K562 (cell line): ENCODE data around the gene PLCL2. TPM values are rescaled to one million over a fixed set of nuclear protein-coding genes. Genes with fewer than 3 reads are reported as not detected.

Source experiments
- ATAC-seq: fragments of 200-7000 bp; cut with Tn5 transposase; 3 replicates; pipeline ENCODE4 v1.9.1; 2020; ENCODE audit warnings: moderate library complexity
- BruUV-seq: library from RNA; stranded (reverse); fragments of 400-500 nt; replicated peaks from 2 replicates; lab custom pipeline; 2021; lab: Mats Ljungman, UMichigan
- CTCF ChIA-PET: fragments of 300-600 bp; formaldehyde crosslinking; extraction: SDS; loops from one replicate; lab custom pipeline; 2021; ENCODE audit warnings: low intra/inter-chr PET ratio; lab: Yijun Ruan, JAX
- POLR2A ChIA-PET: fragments of 300-600, 350-650 bp; sonication (Branson Sonifier 250); formaldehyde crosslinking; extraction: SDS; loops from one replicate; lab custom pipeline; 2021; ENCODE audit warnings: antibody characterized with exemption, inconsistent platforms; lab: Yijun Ruan, JAX
- DNase-seq, 4 experiments: peaks; one replicate each; pipeline versions ENCODE4 v3.0.0 to v3.0.0-alpha.2; 2011 to 2018; ENCODE audit warnings: low spot score in 3 of 4, mixed read lengths in 3 of 4; ENCODE audit errors: extremely low read depth in 1 of 4
- FAIRE-seq: peaks from 2 replicates; lab custom pipeline; 2011; peaks lifted over from hg19 to GRCh38; lab: Jason Lieb, UNC
- H2AFZ ChIP-seq: 2 replicates; pipeline ENCODE4 v1.6.0; 2011; ENCODE audit warnings: low read depth, low read length, control low read depth, inconsistent platforms
- H3K27ac ChIP-seq: fragments of 200-600 bp; 3 replicates; pipeline ENCODE4 v1.8.0; 2011; ENCODE audit warnings: low read depth, mild to moderate bottlenecking, control low read depth, inconsistent platforms, low read length, moderate library complexity, mixed read lengths; ENCODE audit errors: extremely low read depth
- H3K27me3 ChIP-seq, 2 experiments: fragments of 300-600 bp in 1 of 2; 2 replicates in 1 of 2; 3 replicates in 1 of 2; pipeline versions ENCODE4 v1.6.0 to v1.8.0; 2011; ENCODE audit warnings: inconsistent platforms in 2 of 2, low read length in 2 of 2, mild to moderate bottlenecking in 1 of 2, mixed read lengths in 1 of 2, moderate library complexity in 1 of 2; ENCODE audit not compliant: control insufficient read depth in 2 of 2, insufficient read depth in 2 of 2
- H3K36me3 ChIP-seq: fragments of 300-600 bp; 3 replicates; pipeline ENCODE4 v1.8.0; 2011; ENCODE audit warnings: mild to moderate bottlenecking, low read length, inconsistent platforms; ENCODE audit not compliant: control insufficient read depth, insufficient read depth
- H3K4me1 ChIP-seq, 2 experiments: fragments of 200-600 bp in 1 of 2; replicated peaks in 1 of 2; 2 replicates in 1 of 2; 3 replicates in 1 of 2; pipeline versions ENCODE4 v1.5.1 to v1.8.0; 2011; ENCODE audit warnings: inconsistent platforms in 2 of 2, low read length in 2 of 2, mild to moderate bottlenecking in 1 of 2, mixed read lengths in 1 of 2, moderate library complexity in 1 of 2; ENCODE audit not compliant: control insufficient read depth in 2 of 2, insufficient read depth in 2 of 2
- H3K4me2 ChIP-seq: 2 replicates; pipeline ENCODE4 v1.6.1; 2011; ENCODE audit warnings: low read length, control low read depth, inconsistent platforms, mixed read lengths; ENCODE audit not compliant: insufficient read depth
- H3K4me3 ChIP-seq: fragments of 200-600 bp; sonication (generic), shearing (Covaris generic); 2 replicates; pipeline ENCODE4 v1.5.1; 2016; ENCODE audit warnings: control low read depth, inconsistent platforms
- H3K79me2 ChIP-seq: fragments of 200-600 bp; 3 replicates; pipeline ENCODE4 v1.8.0; 2011; ENCODE audit warnings: low read length, inconsistent platforms; ENCODE audit not compliant: control insufficient read depth, insufficient read depth
- H3K9ac ChIP-seq, 2 experiments: 2 replicates each; pipeline versions ENCODE4 v1.6.0 to v1.6.1; 2011; ENCODE audit warnings: low read depth in 2 of 2, low read length in 2 of 2, control low read depth in 1 of 2, inconsistent platforms in 1 of 2, mild to moderate bottlenecking in 1 of 2, mixed read lengths in 1 of 2; ENCODE audit not compliant: insufficient read depth in 1 of 2
- H3K9me1 ChIP-seq: one replicate; pipeline ENCODE4 v1.6.0; 2011; ENCODE audit warnings: inconsistent platforms, mild to moderate bottlenecking, low read length, moderate library complexity; ENCODE audit not compliant: control insufficient read depth, insufficient read depth
- H3K9me3 ChIP-seq: replicated peaks from 2 replicates; pipeline ENCODE4 v1.5.1; 2011; ENCODE audit warnings: low read depth, low read length, inconsistent platforms; ENCODE audit not compliant: control insufficient read depth, insufficient read depth
- H4K20me1 ChIP-seq: replicated peaks from 2 replicates; pipeline ENCODE4 v1.6.1; 2011; ENCODE audit warnings: low read length, inconsistent platforms, mixed read lengths; ENCODE audit not compliant: control insufficient read depth, insufficient read depth
- CBX5 ChIP-seq: IDR thresholded peaks from 2 replicates; pipeline ENCODE4 v1.6.1; 2014; ENCODE audit warnings: low read depth, borderline replicate concordance
- CCAR2 ChIP-seq: fragments of 200-400 bp; formaldehyde crosslinking; IDR thresholded peaks from 2 replicates; pipeline ENCODE4 v1.6.1; 2017; ENCODE audit warnings: mild to moderate bottlenecking, low read depth, low read length
- CEBPZ ChIP-seq: fragments of 150-350 bp; IDR thresholded peaks from 2 replicates; pipeline ENCODE4 v1.6.1; 2014; ENCODE audit warnings: low read depth, mild to moderate bottlenecking, low read length, borderline replicate concordance
- HCFC1 ChIP-seq: IDR thresholded peaks from 2 replicates; pipeline ENCODE4 v1.6.1; 2012; ENCODE audit warnings: low read depth, low read length, improper control_type of control experiment
- HDAC1 ChIP-seq, 2 experiments: fragments of 450-650 bp; IDR thresholded peaks; 2 replicates each; pipeline ENCODE4 v1.6.1; 2016 to 2017; ENCODE audit warnings: inconsistent platforms in 1 of 2, mild to moderate bottlenecking in 1 of 2, moderate library complexity in 1 of 2
- HEY1 ChIP-seq: fragments of 250-450 bp; sonication (Bioruptor Pico); IDR thresholded peaks from 2 replicates; pipeline ENCODE4 v1.5.0; 2020; ENCODE audit warnings: mild to moderate bottlenecking, moderate library complexity, borderline replicate concordance
- PRPF4 ChIP-seq: fragments of 200-400 bp; formaldehyde crosslinking; IDR thresholded peaks from one replicate; pipeline ENCODE4 v1.6.1; 2017; ENCODE audit warnings: low read length, low read depth, mild to moderate bottlenecking; ENCODE audit not compliant: insufficient read depth, poor library complexity, severe bottlenecking
- SETDB1 ChIP-seq: IDR thresholded peaks from one replicate; pipeline ENCODE4 v1.6.1; 2012; ENCODE audit warnings: low read length, control low read depth, inconsistent platforms
- SNAPC5 ChIP-seq: fragments of 250-450 bp; sonication (Bioruptor Pico); IDR thresholded peaks from 2 replicates; pipeline ENCODE4 v1.8.0; 2021; ENCODE audit warnings: moderate library complexity, mild to moderate bottlenecking, inconsistent platforms
- STAT6 ChIP-seq: sonication (generic); formaldehyde crosslinking; IDR thresholded peaks from 2 replicates; pipeline ENCODE4 v1.8.1; 2023; ENCODE audit warnings: mild to moderate bottlenecking, missing genetic modification reagents
- ZFP1 ChIP-seq: fragments of 450-650 bp; formaldehyde crosslinking; IDR thresholded peaks from 2 replicates; pipeline ENCODE4 v1.4.0; 2020; ENCODE audit warnings: mild to moderate bottlenecking, mixed read lengths
- ZNF253 ChIP-seq: fragments of 250-450 bp; sonication (Bioruptor Pico); conservative IDR thresholded peaks from 2 replicates; pipeline ENCODE4 v1.6.1; 2021; ENCODE audit warnings: mild to moderate bottlenecking
- ZNF655 ChIP-seq: fragments of 250-450 bp; sonication (Bioruptor Pico); IDR thresholded peaks from 2 replicates; pipeline ENCODE4 v1.5.0; 2021
- ZNF830 ChIP-seq: fragments of 250-450 bp; sonication (Bioruptor Pico); IDR thresholded peaks from 2 replicates; pipeline ENCODE4 v1.5.0; 2021; ENCODE audit warnings: mild to moderate bottlenecking
- WGBS: fragments of 100-300 bp; shearing (Covaris generic); methylation state at CpG from one replicate; pipeline ENCODE4 v1.1.6; 2016; ENCODE audit warnings: low coverage, mixed read lengths; ENCODE audit not compliant: insufficient coverage; ENCODE audit errors: missing lambda C conversion rate; 5-methylcytosine and 5-hydroxymethylcytosine counted together
- in situ Hi-C: fragments of 300-500 bp; cut with MboI; formaldehyde crosslinking; loops from 4 replicates; pipeline ENCODE4 v1.15.0; 2018; ENCODE audit warnings: inconsistent platforms, mixed read lengths
- intact Hi-C: fragments of 100-400 bp; cut with micrococcal nuclease; formaldehyde crosslinking; loops from 2 replicates; pipeline ENCODE4 v1.14.2; 2022
- polyA plus RNA-seq, 8 experiments: library from polyadenylated mRNA; depleted of rRNA in 4 of 8; stranded (reverse) in 5 of 8; unstranded in 3 of 8; fragments of >200 nt; fragmentation: Nextera tagmentation in 2 of 8; fragmentation: Illumina TruSeq in 1 of 8; extraction: Ambion mirVana in 2 of 8; extraction: Trizol in 1 of 8; gene quantifications; 2 replicates each; pipeline versions ENCODE4 v1.2.1 to v1.2.3, GENCODE V29; 2011 to 2014; ENCODE audit warnings: inconsistent platforms in 1 of 8, missing spikeins in 1 of 8
- total RNA-seq, 7 experiments: library from RNA; depleted of rRNA in 6 of 7; stranded (reverse); fragments of >200 nt in 6 of 7; fragmentation: Illumina TruSeq in 2 of 7; extraction: Trizol in 2 of 7; gene quantifications; 2 replicates each; pipeline versions ENCODE4 v1.2.1 to v1.2.3, GENCODE V29; 2011 to 2021; ENCODE audit warnings: low replicate concordance in 1 of 7
- TF ChIP-seq, protein P1 (sequence below): IDR thresholded peaks from 2 replicates; pipeline ENCODE4 v1.6.1; 2014; ENCODE audit warnings: antibody characterized with exemption

PLCL2 gene
- total and polyA plus RNA-seq, 9 of the 15 experiments (the other 6 are each of a cell fraction or from before 2014, with no cell fraction given) = 0.03 to 0.18 (median 0.11) TPM; not detected in 2

DNA sequence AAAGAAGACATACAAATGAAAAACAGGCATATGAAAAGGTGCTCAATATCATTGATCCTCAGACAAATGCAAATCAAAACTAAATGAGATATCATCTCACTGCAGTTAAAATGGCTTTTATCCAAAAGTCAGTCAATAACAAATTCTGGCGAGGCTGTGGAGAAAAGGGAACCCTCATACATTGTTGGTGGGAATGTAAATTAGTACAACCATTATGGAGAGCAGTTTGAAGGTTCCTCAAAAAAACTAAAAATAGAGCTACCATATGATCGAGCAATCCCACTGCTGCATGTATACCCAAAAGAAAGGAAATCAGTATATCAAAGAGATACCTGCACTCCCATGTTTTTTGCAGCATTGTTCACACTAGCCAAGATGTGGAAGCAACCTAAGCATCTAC, 165.8 kb downstream of the PLCL2 start:
- Histone ChIP-seq H3K4me3 (no peak overlapping the region), H3K4me2 (no peak overlapping the region), H3K9me1 (no peaks in the 10 kb centered on the region), H4K20me1 (no peaks in the 10 kb centered on the region), H3K36me3 (no peaks in the 10 kb centered on the region), H3K27ac (no peak overlapping the region), H2AFZ (no peak overlapping the region), H3K79me2 (no peaks in the 10 kb centered on the region), H3K9me3 (no peaks in the 10 kb centered on the region), H3K27me3 (peaks cover 0 to 4% of the 10 kb centered on the region in 2 experiments; a peak in 1 of 5 replicates), H3K9ac (no peak overlapping the region), H3K4me1 (no peaks in the 10 kb centered on the region)
- ChIA-PET POLR2A (no interaction called here), CTCF (no interaction called here)
- intact Hi-C loops (no loop called here), in situ Hi-C loops (no loop called here)
- WGBS = 3% methylated on average over 2 of the region's 2 CpGs
- BruUV-seq = no TSS peak
- ATAC-seq = no peak
- no peak for DNase-seq
- FAIRE-seq = no peak
- TF ChIP-seq HDAC1 (IDR thresholded peaks at IDR 0.05) (no peak), SNAPC5 (CRISPR knock-in tag) (no peak), PRPF4 (no peak), STAT6 (no peak), ZFP1 (CRISPR knock-in tag) (no peak), HCFC1 (no peak), CBX5 (no peak), ZNF253 (CRISPR knock-in tag) (no peak), HEY1 (CRISPR knock-in tag) (no peak), CCAR2 (no peak), ZNF655 (no peak), SETDB1 (no peak), CEBPZ (no peak), ZNF830 (CRISPR knock-in tag) (no peak)
- TF ChIP-seq, protein P1, sequence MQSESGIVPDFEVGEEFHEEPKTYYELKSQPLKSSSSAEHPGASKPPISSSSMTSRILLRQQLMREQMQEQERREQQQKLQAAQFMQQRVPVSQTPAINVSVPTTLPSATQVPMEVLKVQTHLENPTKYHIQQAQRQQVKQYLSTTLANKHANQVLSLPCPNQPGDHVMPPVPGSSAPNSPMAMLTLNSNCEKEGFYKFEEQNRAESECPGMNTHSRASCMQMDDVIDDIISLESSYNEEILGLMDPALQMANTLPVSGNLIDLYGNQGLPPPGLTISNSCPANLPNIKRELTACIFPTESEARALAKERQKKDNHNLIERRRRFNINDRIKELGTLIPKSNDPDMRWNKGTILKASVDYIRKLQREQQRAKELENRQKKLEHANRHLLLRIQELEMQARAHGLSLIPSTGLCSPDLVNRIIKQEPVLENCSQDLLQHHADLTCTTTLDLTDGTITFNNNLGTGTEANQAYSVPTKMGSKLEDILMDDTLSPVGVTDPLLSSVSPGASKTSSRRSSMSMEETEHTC = no peak
